Measurements from ENCODE around the gene WDR46. TPM values are rescaled to one million over a fixed set of nuclear protein-coding genes. Genes with fewer than 3 reads are reported as not detected.

Gene WDR46
- 101 and 139 TPM in 2 replicates for total RNA-seq

GRCh38 chr6:33288921-33289783 is at the start of gene WDR46, which contains the start of gene PFDN6:
Gene WDR46 (minus strand): TSS chr6:33289239. CDS start chr6:33289170, 69 bp downstream.
Gene PFDN6 (plus strand): TSS chr6:33289601. CDS start chr6:33289857, 256 bp downstream.

GRCh38 chr6:33317669-33318425 is 28.8 kb upstream of the WDR46 start, which contains the start of gene ZBTB22:
Gene ZBTB22 (minus strand): TSS chr6:33317744. CDS start chr6:33316916, 828 bp downstream.

GRCh38 chr6:33313709-33314514 is 24.9 kb upstream of the WDR46 start, which contains the start of gene TAPBP:
Gene TAPBP (minus strand): TSS chr6:33314078. CDS start chr6:33314041, 37 bp downstream.

GRCh38 chr6:33298773-33299236 is 9.8 kb upstream of the WDR46 start, which contains the start of gene RGL2:
Gene RGL2 (minus strand): TSS chr6:33298942. CDS start chr6:33298610, 332 bp downstream.

GRCh38 chr6:33276864-33277662 is 12.0 kb downstream of the WDR46 start, which contains the start of gene B3GALT4:
Gene B3GALT4 (plus strand): TSS chr6:33277123. CDS start chr6:33277420, 297 bp downstream.

GRCh38 chr6:33271468-33272274 is 17.4 kb downstream of the WDR46 start, which contains the start of the genes RPS18 and VPS52:
Gene RPS18 (plus strand): TSS chr6:33272075. CDS start chr6:33272120, 45 bp downstream.
Gene VPS52 (minus strand): TSS chr6:33271876. CDS start chr6:33271675, 201 bp downstream.

Other genes starting within 250 kb of the WDR46 start
- 3.6 and 4.5 TPM in 2 replicates for gene HLA-DPA1, start 215.6 kb downstream of the WDR46 start, total RNA-seq
- 1.1 and 3.6 TPM in 2 replicates for gene HLA-DPB1, start 213.2 kb downstream of the WDR46 start, total RNA-seq
- 0.24 and 0.43 TPM in 2 replicates for gene COL11A2, start 96.8 kb downstream of the WDR46 start, total RNA-seq
- gene RXRB, start 88.6 kb downstream of the WDR46 start, total RNA-seq = 15.2 and 18.1 TPM in 2 replicates
- gene SLC39A7, start 88.4 kb downstream of the WDR46 start, total RNA-seq = 43.1 and 60.0 TPM in 2 replicates
- 48.0 and 64.6 TPM in 2 replicates for gene HSD17B8, start 84.6 kb downstream of the WDR46 start, total RNA-seq
- gene RING1, start 80.7 kb downstream of the WDR46 start, total RNA-seq = 24.5 and 31.6 TPM in 2 replicates
- gene VPS52, start 17.4 kb downstream of the WDR46 start, total RNA-seq = 17.5 and 24.1 TPM in 2 replicates
- gene RPS18, start 17.2 kb downstream of the WDR46 start, total RNA-seq = 4,554 and 7,694 TPM in 2 replicates
- 3.6 and 11.1 TPM in 2 replicates for gene B3GALT4, start 12.1 kb downstream of the WDR46 start, total RNA-seq
- 42.2 and 47.1 TPM in 2 replicates for gene PFDN6, start 362 bp upstream of the WDR46 start, total RNA-seq
- gene RGL2, start 9.7 kb upstream of the WDR46 start, total RNA-seq = 42.9 and 45.8 TPM in 2 replicates
- gene TAPBP, start 24.8 kb upstream of the WDR46 start, total RNA-seq = 38.6 and 108 TPM in 2 replicates
- 13.9 and 14.2 TPM in 2 replicates for gene ZBTB22, start 28.5 kb upstream of the WDR46 start, total RNA-seq
- gene DAXX, start 33.7 kb upstream of the WDR46 start, total RNA-seq = 27.5 and 49.6 TPM in 2 replicates
- 0.85 and 5.3 TPM in 2 replicates for gene KIFC1, start 102.6 kb upstream of the WDR46 start, total RNA-seq
- gene PHF1, start 121.8 kb upstream of the WDR46 start, total RNA-seq = 9.9 and 15.1 TPM in 2 replicates
- gene CUTA, start 128.9 kb upstream of the WDR46 start, total RNA-seq = 42.2 and 93.7 TPM in 2 replicates
- 1.4 and 2.1 TPM in 2 replicates for gene SYNGAP1, start 130.8 kb upstream of the WDR46 start, total RNA-seq
- gene ZBTB9, start 165.3 kb upstream of the WDR46 start, total RNA-seq = 6.0 and 7.5 TPM in 2 replicates

Data from tracheal epithelial cell (primary cell).